H1 (cell line): ENCODE data around the gene TCFL5. TPM values are rescaled to one million over a fixed set of nuclear protein-coding genes. Genes with fewer than 3 reads are reported as not detected.

Experiments
- CTCF ChIA-PET: fragments of 300-600 bp; sonication (Branson Sonifier 250); formaldehyde crosslinking; loops from one replicate; lab custom pipeline; 2021; ENCODE audit not compliant: partially characterized antibody; lab: Charles Lee
- POLR2A ChIA-PET: fragments of 300-600 bp; sonication (Branson Sonifier 250); formaldehyde crosslinking; loops from one replicate; lab custom pipeline; 2021; ENCODE audit warnings: inconsistent platforms; ENCODE audit not compliant: partially characterized antibody; lab: Charles Lee
- DNase-seq, 2 experiments: peaks; one replicate each; pipeline versions ENCODE4 v3.0.0 to v3.0.0-alpha.2; 2010 to 2022; ENCODE audit warnings: low spot score in 2 of 2, low read depth in 1 of 2, mixed read lengths in 1 of 2
- FAIRE-seq: peaks from 2 replicates; lab custom pipeline; 2011; peaks lifted over from hg19 to GRCh38; lab: Jason Lieb, UNC
- H2AFZ ChIP-seq: 2 replicates; pipeline ENCODE4 v1.8.1; 2012; ENCODE audit warnings: low read length, inconsistent platforms
- H2AK5ac ChIP-seq: 2 replicates; pipeline ENCODE4 v1.6.1; 2013; ENCODE audit warnings: low read depth, low read length
- H2BK120ac ChIP-seq: replicated peaks from 2 replicates; pipeline ENCODE3; 2013; ENCODE audit warnings: low read depth, low read length, inconsistent platforms
- H2BK12ac ChIP-seq: 2 replicates; pipeline ENCODE4 v1.6.1; 2013; ENCODE audit warnings: low read depth, low read length
- H2BK15ac ChIP-seq: 2 replicates; pipeline ENCODE4 v1.6.1; 2013; ENCODE audit warnings: low read length
- H2BK20ac ChIP-seq: 2 replicates; pipeline ENCODE4 v1.6.1; 2013; ENCODE audit warnings: low read length
- H2BK5ac ChIP-seq: 2 replicates; pipeline ENCODE4 v1.6.1; 2013; ENCODE audit warnings: low read depth, low read length
- H3K14ac ChIP-seq: 2 replicates; pipeline ENCODE4 v1.6.1; 2013; ENCODE audit warnings: inconsistent platforms; ENCODE audit not compliant: insufficient read length
- H3K18ac ChIP-seq: 2 replicates; pipeline ENCODE4 v1.6.1; 2013; ENCODE audit warnings: low read length; ENCODE audit errors: extremely low read depth
- H3K23ac ChIP-seq: 2 replicates; pipeline ENCODE4 v1.6.1; 2013; ENCODE audit warnings: inconsistent platforms; ENCODE audit not compliant: insufficient read length
- H3K23me2 ChIP-seq: 2 replicates; pipeline ENCODE4 v1.6.1; 2013; ENCODE audit warnings: low read depth, low read length
- H3K27ac ChIP-seq: 2 replicates; pipeline ENCODE4 v1.6.1; 2011; ENCODE audit warnings: low read depth, low read length, inconsistent platforms
- H3K27me3 ChIP-seq, 4 experiments: replicated peaks in 1 of 4; 1 replicate in 1 of 4; 2 replicates in 3 of 4; pipeline versions ENCODE4 v1.6.1 to v1.8.1; 2011 to 2013; ENCODE audit warnings: low read length in 3 of 4, mild to moderate bottlenecking in 3 of 4, inconsistent platforms in 2 of 4, mixed read lengths in 2 of 4, moderate library complexity in 1 of 4; ENCODE audit not compliant: control insufficient read depth in 3 of 4, insufficient read depth in 3 of 4; ENCODE audit errors: extremely low read depth in 1 of 4
- H3K36me3 ChIP-seq, 4 experiments: 2 replicates each; pipeline versions ENCODE4 v1.6.1 to v1.8.1; 2011 to 2013; ENCODE audit warnings: mild to moderate bottlenecking in 4 of 4, low read length in 3 of 4, moderate library complexity in 2 of 4, control low read depth in 1 of 4, inconsistent platforms in 1 of 4; ENCODE audit not compliant: insufficient read depth in 4 of 4, control insufficient read depth in 2 of 4
- H3K4ac ChIP-seq: replicated peaks from 2 replicates; pipeline ENCODE3; 2013; ENCODE audit warnings: low read length, low read depth, mixed read lengths, inconsistent platforms; ENCODE audit not compliant: insufficient read length
- H3K4me1 ChIP-seq, 4 experiments: replicated peaks in 1 of 4; 1 replicate in 1 of 4; 2 replicates in 3 of 4; pipeline versions ENCODE4 v1.6.1 to v1.8.1; 2011 to 2013; ENCODE audit warnings: low read length in 3 of 4, inconsistent platforms in 2 of 4, mixed read lengths in 1 of 4; ENCODE audit not compliant: insufficient read depth in 4 of 4, control insufficient read depth in 3 of 4
- H3K4me2 ChIP-seq, 2 experiments: 2 replicates each; pipeline versions ENCODE4 v1.6.1 to v1.8.1; 2011 to 2013; ENCODE audit warnings: low read depth in 2 of 2, low read length in 2 of 2, control low read depth in 1 of 2, inconsistent platforms in 1 of 2, mild to moderate bottlenecking in 1 of 2; ENCODE audit not compliant: insufficient read depth in 1 of 2
- H3K4me3 ChIP-seq, 4 experiments: fragments of 200-600, 300-600 bp in 1 of 4; sonication (generic), shearing (Covaris generic), sonication (Bioruptor Twin) in 1 of 4; 2 replicates each; pipeline versions ENCODE4 v1.5.1 to v1.8.1; 2011 to 2016; ENCODE audit warnings: low read length in 4 of 4, low read depth in 3 of 4, control low read depth in 2 of 4, inconsistent platforms in 2 of 4, mild to moderate bottlenecking in 2 of 4, mixed read lengths in 1 of 4, moderate library complexity in 1 of 4; ENCODE audit not compliant: insufficient read depth in 2 of 4; ENCODE audit errors: extremely low read depth in 1 of 4
- H3K56ac ChIP-seq: replicated peaks from 2 replicates; pipeline ENCODE3; 2013; ENCODE audit warnings: low read depth, mild to moderate bottlenecking, mixed read lengths, low read length, inconsistent platforms; ENCODE audit not compliant: insufficient read length
- H3K79me1 ChIP-seq: 2 replicates; pipeline ENCODE4 v1.6.1; 2013; ENCODE audit warnings: low read depth, low read length, control low read depth
- H3K79me2 ChIP-seq, 2 experiments: 2 replicates each; pipeline versions ENCODE4 v1.6.1 to v1.8.1; 2012 to 2013; ENCODE audit warnings: low read length in 2 of 2, mild to moderate bottlenecking in 2 of 2, inconsistent platforms in 1 of 2; ENCODE audit not compliant: insufficient read depth in 2 of 2, control insufficient read depth in 1 of 2
- H3K9ac ChIP-seq, 4 experiments: replicated peaks in 1 of 4; 1 replicate in 1 of 4; 2 replicates in 3 of 4; pipeline versions ENCODE4 v1.6.1 to v1.8.1; 2011 to 2013; ENCODE audit warnings: low read depth in 3 of 4, low read length in 3 of 4, control low read depth in 2 of 4, mild to moderate bottlenecking in 2 of 4, moderate library complexity in 2 of 4, inconsistent platforms in 1 of 4; ENCODE audit errors: extremely low read depth in 1 of 4
- H3K9me3 ChIP-seq, 2 experiments: 2 replicates each; pipeline versions ENCODE4 v1.6.1 to v1.8.1; 2012 to 2013; ENCODE audit warnings: mild to moderate bottlenecking in 2 of 2, moderate library complexity in 2 of 2, control low read depth in 1 of 2, inconsistent platforms in 1 of 2, low read depth in 1 of 2, low read length in 1 of 2, mixed read lengths in 1 of 2; ENCODE audit not compliant: insufficient read depth in 2 of 2
- H4K20me1 ChIP-seq, 2 experiments: replicated peaks in 1 of 2; 2 replicates each; pipeline versions ENCODE3 to v1.8.1; 2011 to 2013; ENCODE audit warnings: inconsistent platforms in 2 of 2, low read length in 2 of 2, mild to moderate bottlenecking in 1 of 2; ENCODE audit not compliant: insufficient read depth in 2 of 2, control insufficient read depth in 1 of 2
- H4K5ac ChIP-seq: 2 replicates; pipeline ENCODE4 v1.6.1; 2013; ENCODE audit warnings: low read length, low read depth, mixed read lengths, inconsistent platforms; ENCODE audit not compliant: insufficient read length
- H4K8ac ChIP-seq: 2 replicates; pipeline ENCODE4 v1.8.0; 2013; ENCODE audit warnings: mild to moderate bottlenecking, moderate library complexity, low read length, inconsistent platforms; ENCODE audit not compliant: insufficient read depth; ENCODE audit errors: extremely low read depth
- H4K91ac ChIP-seq: replicated peaks from 2 replicates; pipeline ENCODE3; 2013; ENCODE audit warnings: low read length, mixed read lengths, inconsistent platforms; ENCODE audit not compliant: insufficient read length
- ASH2L ChIP-seq: fragments of 200-600, 300-600 bp; sonication (generic); IDR thresholded peaks from one replicate; pipeline ENCODE4 v1.7.1; 2017; ENCODE audit warnings: low read length
- FOSL1 ChIP-seq: IDR thresholded peaks from 2 replicates; pipeline ENCODE4 v1.6.1; 2011; ENCODE audit warnings: mild to moderate bottlenecking, low read depth, low read length, moderate library complexity; ENCODE audit not compliant: insufficient read depth
- KDM4A ChIP-seq: IDR thresholded peaks from one replicate; pipeline ENCODE4 v1.7.1; 2012; ENCODE audit warnings: low read depth, mild to moderate bottlenecking, moderate library complexity, low read length, inconsistent platforms; ENCODE audit not compliant: severe bottlenecking
- KDM5A ChIP-seq: fragments of 200-600 bp; IDR thresholded peaks from 2 replicates; pipeline ENCODE4 v1.7.1; 2012; ENCODE audit warnings: mild to moderate bottlenecking, low read length, inconsistent platforms, mixed read lengths
- SAP30 ChIP-seq: fragments of 300-600 bp; sonication (generic); IDR thresholded peaks from 2 replicates; pipeline ENCODE4 v1.7.1; 2012; ENCODE audit warnings: low read length, moderate library complexity, mild to moderate bottlenecking, inconsistent platforms; ENCODE audit not compliant: insufficient read depth, insufficient replicate concordance
- SIN3A ChIP-seq, 2 experiments: IDR thresholded peaks in 1 of 2; conservative IDR thresholded peaks in 1 of 2; 2 replicates each; pipeline ENCODE4 v1.6.1; 2011 to 2012; ENCODE audit warnings: low read length in 2 of 2, improper control_type of control experiment in 1 of 2, low read depth in 1 of 2, mild to moderate bottlenecking in 1 of 2
- SP1 ChIP-seq: IDR thresholded peaks from 2 replicates; pipeline ENCODE4 v1.6.1; 2011; ENCODE audit warnings: low read depth, low read length
- SP2 ChIP-seq: IDR thresholded peaks from 2 replicates; pipeline ENCODE4 v1.6.1; 2012; ENCODE audit warnings: mild to moderate bottlenecking, low read length, inconsistent platforms
- TAF1 ChIP-seq: IDR thresholded peaks from 2 replicates; pipeline ENCODE4 v1.6.1; 2011; ENCODE audit warnings: mild to moderate bottlenecking, low read depth, low read length
- USF2 ChIP-seq: IDR thresholded peaks from 2 replicates; pipeline ENCODE4 v1.6.1; 2011; ENCODE audit warnings: low read length, improper control_type of control experiment
- WGBS, 2 experiments: shearing (Covaris generic) in 1 of 2; methylation state at CpG; one replicate each; pipeline versions ENCODE4 v1.1.6 to v1.1.7; 2013 to 2015; ENCODE audit warnings: low lambda C conversion rate in 2 of 2, mixed read lengths in 2 of 2, inconsistent platforms in 1 of 2, low coverage in 1 of 2, missing lambda C conversion rate in 1 of 2; ENCODE audit not compliant: insufficient replicate concordance in 2 of 2, insufficient coverage in 1 of 2, insufficient read length in 1 of 2; ENCODE audit errors: extremely low coverage in 1 of 2, missing lambda C conversion rate in 1 of 2; 5-methylcytosine and 5-hydroxymethylcytosine counted together
- polyA plus RNA-seq, 7 experiments: library from polyadenylated mRNA; depleted of rRNA in 3 of 7; stranded (reverse) in 5 of 7; unstranded in 2 of 7; fragments of >200 nt in 5 of 7; fragments of 200-250 nt in 2 of 7; gene quantifications; 1 replicate in 5 of 7; 2 replicates in 1 of 7; 4 replicates in 1 of 7; pipeline versions ENCODE4 v1.2.1 to v1.2.3, GENCODE V29; 2011 to 2013; ENCODE audit warnings: missing spikeins in 2 of 7, mixed read lengths in 2 of 7
- total RNA-seq: library from RNA; stranded (reverse); fragmentation: NEBNext Ultra II Directional; extraction: Animal tissue kit (Norgen Biotek cat#: 25700); gene quantifications from 2 replicates; pipeline ENCODE4 v1.2.1, GENCODE V29; 2021

TCFL5 gene
- total and polyA plus RNA-seq, 2 of the 8 experiments (the other 6 are each of a cell fraction or from before 2014, with no cell fraction given) = 6.2 to 15.0 TPM

- Histone ChIP-seq H2AK5ac (no peak overlapping the region), H2BK15ac (no peak overlapping the region), H2BK12ac (no peak overlapping the region), H3K27ac (no peak overlapping the region), H2BK20ac (no peak overlapping the region), H3K14ac (no peak overlapping the region), H3K23ac (no peak overlapping the region), H3K18ac (no peak overlapping the region), H3K56ac (no peak overlapping the region), H3K36me3 (peaks cover 2 to 26% (median 9%) of the 10 kb centered on the region in 4 experiments; a peak in 4 of 8 replicates), H3K9ac (no peak overlapping the region), H3K23me2 (peaks cover 7% of the 10 kb centered on the region; the same call in 1 of the 2 replicates), H4K20me1 (peaks cover 0 to 15% of the 10 kb centered on the region in 2 experiments), H4K8ac (0 out of 2 replicates have a peak overlapping the region, but pooled peaks have one; percentile 5), H3K27me3 (peaks cover 0 to 18% (median 11%) of the 10 kb centered on the region in 4 experiments; a peak in 5 of 7 replicates), H3K4me1 (peaks cover 0 to 11% (median 5%) of the 10 kb centered on the region in 4 experiments; a peak in 4 of 7 replicates), H3K79me1 (no peaks in the 10 kb centered on the region), H3K9me3 (no peaks in the 10 kb centered on the region), H4K5ac (no peak overlapping the region), H3K79me2 (no peaks in the 10 kb centered on the region), H3K4me2 (no peak overlapping the region; a peak in 1 of 4 replicates), H4K91ac (no peak overlapping the region), H2AFZ (no peak overlapping the region), H3K4ac (no peak overlapping the region), H3K4me3 (no peak overlapping the region), H2BK120ac (no peak overlapping the region), H2BK5ac (no peak overlapping the region)
- FAIRE-seq (no peak), DNase-seq (no peak)
- WGBS, 2 experiments = 87% methylated on average over 24 of the region's 26 CpGs; no CpG with 5 or more reads in 1 of the 2 experiments
- CTCF ChIA-PET = interaction anchor here (0.6 to 6.2 kb wide), 6 partner anchors 9 to 1194 kb away, joined by 3 to 37 read pairs (median 4); partner anchors contain the start of gene NTSR1
- POLR2A ChIA-PET = interaction anchor here (1.0 to 1.3 kb wide), 3 partner anchors 11 to 18 kb away, joined by 3 to 4 read pairs (median 3); no protein-coding TSS in a partner anchor
- TF ChIP-seq ASH2L = no peak
- no peak for TF ChIP-seq USF2
- no peak for TF ChIP-seq TAF1
- no peak for TF ChIP-seq SAP30
- no peak for TF ChIP-seq SP1
- no peak for TF ChIP-seq SP2
- TF ChIP-seq KDM4A = no peak
- no peak for TF ChIP-seq SIN3A (conservative IDR thresholded peaks at IDR 0.05 in 1 of 2, IDR thresholded peaks at IDR 0.05 in 1 of 2; ENCODE audit: low read depth in 1 of 2, low read length in 2 of 2)
- TF ChIP-seq FOSL1 = no peak
- TF ChIP-seq KDM5A = no peak
Observed at GRCh38 chr20:62797671-62798532, 63.7 kb downstream of the TCFL5 start.
